Body of pancreas (tissue), 4 donors: ENCODE measurements around the gene SLC35F3. TPM values are rescaled to one million over a fixed set of nuclear protein-coding genes. Genes with fewer than 3 reads are reported as not detected.

ENCODE experiments used
- ATAC-seq: fragments of 150-250 bp; one replicate; pipeline ENCODE4 v1.9.1; 2016
- DNase-seq, 4 donors: peaks; one replicate each; pipeline ENCODE4 v3.0.0-alpha.2; 2019
- H3K27ac ChIP-seq, 4 donors: fragments of 200-600 bp; sonication (generic); 1 replicate in 3 of 4; 2 replicates in 1 of 4; pipeline versions ENCODE4 v1.5.1 to v1.6.1; 2016 to 2019; ENCODE audit warnings: mild to moderate bottlenecking in 1 of 4, mixed read lengths in 1 of 4, moderate library complexity in 1 of 4
- H3K27me3 ChIP-seq, 2 donors: fragments of 200-600 bp; sonication (generic); one replicate each; pipeline ENCODE4 v1.6.0; 2016; ENCODE audit warnings: mild to moderate bottlenecking in 1 of 2
- H3K36me3 ChIP-seq, 2 donors: fragments of 200-600 bp; sonication (generic); replicated peaks in 1 of 2; 2 replicates each; pipeline ENCODE4 v1.5.1; 2016; ENCODE audit warnings: low read depth in 2 of 2; ENCODE audit not compliant: insufficient read depth in 1 of 2
- H3K4me1 ChIP-seq: fragments of 200-600 bp; sonication (generic); one replicate; pipeline ENCODE4 v1.6.0; 2016
- H3K4me3 ChIP-seq, 2 donors: fragments of 200-600 bp; sonication (generic); 1 replicate in 1 of 2; 2 replicates in 1 of 2; pipeline ENCODE4 v1.5.1; 2016 to 2019
- H3K9me3 ChIP-seq, 3 donors: fragments of 200-600 bp; sonication (generic); 1 replicate in 2 of 3; 2 replicates in 1 of 3; pipeline ENCODE4 v1.5.1; 2016
- CTCF ChIP-seq, 7 experiments: fragments of 450-650 bp in 4 of 7; fragments of 200-600 bp in 3 of 7; sonication (generic) in 3 of 7; IDR thresholded peaks; one replicate each; pipeline ENCODE4 v1.5.1; 2016 to 2019; ENCODE audit warnings: antibody characterized with exemption in 7 of 7
- POLR2A ChIP-seq, 3 donors: fragments of 450-650 bp; IDR thresholded peaks; one replicate each; pipeline ENCODE4 v1.6.1; 2016; ENCODE audit warnings: antibody characterized with exemption in 3 of 3, mild to moderate bottlenecking in 2 of 3
- WGBS, 2 donors: methylation state at CpG; one replicate each; pipeline ENCODE4 v1.1.5; 2017; 5-methylcytosine and 5-hydroxymethylcytosine counted together
- intact Hi-C: fragments of 100-400 bp; cut with DNase I; formaldehyde crosslinking; loops from one replicate; pipeline ENCODE4 v1.15.1; 2023
- total RNA-seq, 2 donors: library from RNA; depleted of rRNA; stranded (reverse); fragments of >200 nt; gene quantifications; one replicate each; pipeline ENCODE4 v1.1.0, GENCODE V29; 2016

SLC35F3 gene
- total RNA-seq, 2 donors from 2014 or later, result 0.99 to 11.7 TPM

- Histone ChIP-seq H3K4me3 (no peak overlapping the region), H3K4me1 (no peaks in the 10 kb centered on the region), H3K9me3 (no peaks in the 10 kb centered on the region), H3K27ac (no peak overlapping the region), H3K27me3 (no peaks in the 10 kb centered on the region), H3K36me3 (no peaks in the 10 kb centered on the region)
- no peak for ATAC-seq
- DNase-seq, result no peak
- intact Hi-C loops, result no loop called here
- 58 to 73% methylated on average over 6 of the region's 6 CpGs for WGBS, 2 donors
- no peak for TF ChIP-seq POLR2A (IDR thresholded peaks at IDR 0.05)
- no peak for TF ChIP-seq CTCF (IDR thresholded peaks at IDR 0.05)
Observed at GRCh38 chr1:234302354-234302962, 398.0 kb downstream of the SLC35F3 start.

- no peak for TF ChIP-seq CTCF (IDR thresholded peaks at IDR 0.05)
- TF ChIP-seq POLR2A (IDR thresholded peaks at IDR 0.05), result no peak
- no peak for DNase-seq
- intact Hi-C loops, result no loop called here
- H3K4me1 ChIP-seq, result no peaks in the 10 kb centered on the region
- H3K4me3 ChIP-seq, result no peak overlapping the region
- H3K9me3 ChIP-seq, result no peaks in the 10 kb centered on the region
- ATAC-seq, result no peak
- no peaks in the 10 kb centered on the region for H3K27me3 ChIP-seq
- H3K36me3 ChIP-seq, result no peaks in the 10 kb centered on the region
- H3K27ac ChIP-seq, result no peak overlapping the region
- 34 to 50% methylated on average over 6 of the region's 6 CpGs for WGBS, 2 donors
Observed at GRCh38 chr1:234303231-234303630, 398.8 kb downstream of the SLC35F3 start.

- DNase-seq (no peak), ATAC-seq (no peak)
- TF ChIP-seq CTCF (IDR thresholded peaks at IDR 0.05) (no peak), POLR2A (IDR thresholded peaks at IDR 0.05) (no peak)
- Histone ChIP-seq H3K27me3 (no peaks in the 10 kb centered on the region), H3K4me1 (peaks cover 11% of the 10 kb centered on the region), H3K9me3 (no peaks in the 10 kb centered on the region), H3K4me3 (no peak overlapping the region), H3K36me3 (no peaks in the 10 kb centered on the region), H3K27ac (no peak overlapping the region)
- WGBS, 2 donors, result 79 to 83% methylated on average over 6 of the region's 6 CpGs
- intact Hi-C loops, result no loop called here
Observed at GRCh38 chr1:234307726-234308125, 403.2 kb downstream of the SLC35F3 start.

GRCh38 chr1:234309243-234309597, 404.7 kb downstream of the SLC35F3 start:
- WGBS, 2 donors, result 69 to 74% methylated on average over 4 of the region's 4 CpGs
- intact Hi-C loops, result no loop called here
- ATAC-seq, result no peak

More at GRCh38 chr1:234309243-234309597, 404.7 kb downstream of the SLC35F3 start:
- no peak for TF ChIP-seq CTCF (IDR thresholded peaks at IDR 0.05)
- no peak for TF ChIP-seq POLR2A (IDR thresholded peaks at IDR 0.05)
- H3K4me3 ChIP-seq, result no peak overlapping the region
- H3K36me3 ChIP-seq, result no peaks in the 10 kb centered on the region
- H3K4me1 ChIP-seq, result peaks cover 11% of the 10 kb centered on the region
- DNase-seq, result no peak
- no peak overlapping the region for H3K27ac ChIP-seq
- H3K27me3 ChIP-seq, result no peaks in the 10 kb centered on the region
- no peaks in the 10 kb centered on the region for H3K9me3 ChIP-seq
